ENCODE results near the gene LARGE1. TPM values are rescaled to one million over a fixed set of nuclear protein-coding genes. Genes with fewer than 3 reads are reported as not detected.

The LARGE1 gene
- total RNA-seq, 1 donor from 2014 or later: 35.7 TPM

DNA sequence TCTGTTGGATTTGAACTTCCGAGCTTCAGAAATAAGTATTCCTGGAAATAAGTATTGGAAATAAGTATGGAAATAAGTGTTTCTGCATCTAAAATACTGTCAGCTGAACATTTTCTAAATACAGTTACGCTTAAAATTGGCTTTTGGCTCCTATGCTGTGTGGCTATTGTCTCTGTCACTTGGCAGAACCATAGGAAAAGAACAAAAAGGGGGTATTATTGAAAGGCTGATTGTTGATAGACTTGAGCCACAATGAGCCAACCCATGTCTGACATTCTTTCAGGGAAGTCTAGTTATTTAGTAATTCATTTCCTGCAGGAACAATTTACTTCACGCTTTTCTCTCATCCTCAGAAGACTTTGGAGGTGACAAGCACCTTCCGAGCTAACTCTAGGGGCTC is 32.5 kb upstream of the LARGE1 start:
- Mint-ChIP-seq H3K27me3 (ENCODE audit: low read depth) (peaks cover 36% of the 10 kb centered on the region), H3K27ac (no peak overlapping the region), H3K4me1 (no peaks in the 10 kb centered on the region), H3K36me3 (no peaks in the 10 kb centered on the region), H3K4me3 (no peak overlapping the region), H3K9me3 (no peaks in the 10 kb centered on the region)
- TF ChIP-seq, protein P1, sequence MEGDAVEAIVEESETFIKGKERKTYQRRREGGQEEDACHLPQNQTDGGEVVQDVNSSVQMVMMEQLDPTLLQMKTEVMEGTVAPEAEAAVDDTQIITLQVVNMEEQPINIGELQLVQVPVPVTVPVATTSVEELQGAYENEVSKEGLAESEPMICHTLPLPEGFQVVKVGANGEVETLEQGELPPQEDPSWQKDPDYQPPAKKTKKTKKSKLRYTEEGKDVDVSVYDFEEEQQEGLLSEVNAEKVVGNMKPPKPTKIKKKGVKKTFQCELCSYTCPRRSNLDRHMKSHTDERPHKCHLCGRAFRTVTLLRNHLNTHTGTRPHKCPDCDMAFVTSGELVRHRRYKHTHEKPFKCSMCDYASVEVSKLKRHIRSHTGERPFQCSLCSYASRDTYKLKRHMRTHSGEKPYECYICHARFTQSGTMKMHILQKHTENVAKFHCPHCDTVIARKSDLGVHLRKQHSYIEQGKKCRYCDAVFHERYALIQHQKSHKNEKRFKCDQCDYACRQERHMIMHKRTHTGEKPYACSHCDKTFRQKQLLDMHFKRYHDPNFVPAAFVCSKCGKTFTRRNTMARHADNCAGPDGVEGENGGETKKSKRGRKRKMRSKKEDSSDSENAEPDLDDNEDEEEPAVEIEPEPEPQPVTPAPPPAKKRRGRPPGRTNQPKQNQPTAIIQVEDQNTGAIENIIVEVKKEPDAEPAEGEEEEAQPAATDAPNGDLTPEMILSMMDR (IDR thresholded peaks at IDR 0.05; ENCODE audit: unreplicated experiment): no peak
- no peak for DNase-seq (ENCODE audit: low spot score in 2 of 2, unreplicated experiment in 2 of 2)

DNA sequence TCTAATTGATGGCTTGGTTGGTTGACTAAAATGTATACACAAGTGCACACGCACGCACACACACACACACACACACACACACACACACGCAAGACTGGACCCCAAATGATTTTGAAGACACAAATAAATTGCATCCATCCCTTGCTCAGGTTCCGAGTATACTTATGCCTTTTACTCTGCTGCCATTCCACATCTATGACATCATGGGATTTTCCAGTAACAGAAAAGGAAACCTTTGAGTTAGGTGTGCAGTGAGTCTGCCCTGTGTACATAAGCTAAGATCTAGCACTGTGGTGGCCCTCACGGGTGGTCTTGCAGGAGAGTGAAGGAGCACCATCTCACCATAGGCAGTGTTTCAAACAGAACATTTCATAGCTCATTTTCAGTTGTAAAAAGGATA is 20.5 kb upstream of the LARGE1 start:
- H3K9me3 Mint-ChIP-seq: peaks cover 18% of the 10 kb centered on the region
- no peak overlapping the region for H3K4me3 Mint-ChIP-seq
- TF ChIP-seq, protein P1 (IDR thresholded peaks at IDR 0.05; ENCODE audit: unreplicated experiment): no peak
- no peaks in the 10 kb centered on the region for H3K4me1 Mint-ChIP-seq
- no peak overlapping the region for H3K27ac Mint-ChIP-seq
- no peak for DNase-seq (ENCODE audit: low spot score in 2 of 2, unreplicated experiment in 2 of 2)
- no peaks in the 10 kb centered on the region for H3K36me3 Mint-ChIP-seq
- H3K27me3 Mint-ChIP-seq (ENCODE audit: low read depth): peaks cover 10% of the 10 kb centered on the region

- H3K27ac Mint-ChIP-seq: no peak overlapping the region
- TF ChIP-seq, protein P1 (IDR thresholded peaks at IDR 0.05; ENCODE audit: unreplicated experiment): no peak
- no peaks in the 10 kb centered on the region for H3K36me3 Mint-ChIP-seq
- DNase-seq (ENCODE audit: low spot score in 2 of 2, unreplicated experiment in 2 of 2): no peak
- peaks cover 41% of the 10 kb centered on the region for H3K27me3 Mint-ChIP-seq (ENCODE audit: low read depth)
- H3K4me3 Mint-ChIP-seq: no peak overlapping the region
- H3K9me3 Mint-ChIP-seq: no peaks in the 10 kb centered on the region
- no peaks in the 10 kb centered on the region for H3K4me1 Mint-ChIP-seq
Observed at GRCh38 chr22:33932997-33933396, 12.7 kb upstream of the LARGE1 start.

DNA sequence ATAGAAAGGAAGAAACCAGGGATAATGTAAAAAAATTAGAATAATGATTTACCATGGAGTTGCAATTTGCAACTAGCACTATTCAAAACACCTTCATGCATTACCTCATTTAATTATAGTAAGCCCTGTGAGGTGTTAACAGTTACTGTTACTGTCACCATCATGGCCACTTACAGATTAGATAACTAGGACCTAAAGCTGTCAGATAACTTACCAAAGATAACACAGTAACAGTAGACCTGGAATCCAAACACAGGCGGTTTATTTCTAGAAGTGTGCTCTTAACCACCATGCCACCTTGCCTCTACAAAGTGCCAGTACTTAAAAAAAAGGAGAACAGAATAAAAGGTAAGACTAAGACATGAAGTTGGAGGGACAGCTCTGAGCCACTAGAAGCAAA is 11.1 kb upstream of the LARGE1 start:
- Mint-ChIP-seq H3K36me3 (no peaks in the 10 kb centered on the region), H3K9me3 (no peaks in the 10 kb centered on the region), H3K27me3 (ENCODE audit: low read depth) (peaks cover 45% of the 10 kb centered on the region), H3K4me1 (no peaks in the 10 kb centered on the region), H3K27ac (no peak overlapping the region), H3K4me3 (no peak overlapping the region)
- TF ChIP-seq, protein P1 (IDR thresholded peaks at IDR 0.05; ENCODE audit: unreplicated experiment): no peak
- DNase-seq (ENCODE audit: low spot score in 2 of 2, unreplicated experiment in 2 of 2): no peak

DNA sequence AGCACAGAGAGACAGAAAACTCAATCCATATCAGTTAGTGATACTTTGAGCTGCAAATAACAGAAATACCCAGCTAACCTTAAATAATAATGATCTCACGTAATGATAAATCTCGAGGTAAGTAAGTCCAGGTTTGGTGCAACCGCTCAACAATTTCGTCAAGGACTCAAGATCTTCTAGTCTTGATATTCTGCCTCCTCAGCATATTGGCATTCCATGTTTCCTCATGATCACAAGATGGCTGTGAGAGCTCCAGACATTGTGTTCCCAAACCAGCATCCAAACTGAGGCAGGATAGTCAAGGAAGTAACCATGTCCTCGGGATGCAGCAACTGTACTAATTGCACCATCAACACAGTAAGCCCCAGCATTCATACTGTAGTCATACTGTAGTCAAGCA is 7.5 kb upstream of the LARGE1 start:
- H3K9me3 Mint-ChIP-seq: no peaks in the 10 kb centered on the region
- no peaks in the 10 kb centered on the region for H3K36me3 Mint-ChIP-seq
- peaks cover 52% of the 10 kb centered on the region for H3K27me3 Mint-ChIP-seq (ENCODE audit: low read depth)
- DNase-seq (ENCODE audit: low spot score in 2 of 2, unreplicated experiment in 2 of 2): no peak
- H3K4me3 Mint-ChIP-seq: no peak overlapping the region
- peaks cover 11% of the 10 kb centered on the region for H3K4me1 Mint-ChIP-seq
- TF ChIP-seq, protein P1 (IDR thresholded peaks at IDR 0.05; ENCODE audit: unreplicated experiment): no peak
- H3K27ac Mint-ChIP-seq: no peak overlapping the region

- Mint-ChIP-seq H3K27me3 (ENCODE audit: low read depth) (peaks cover 40% of the 10 kb centered on the region), H3K4me3 (no peak overlapping the region), H3K9me3 (no peaks in the 10 kb centered on the region), H3K27ac (no peak overlapping the region), H3K4me1 (peaks cover 18% of the 10 kb centered on the region), H3K36me3 (no peaks in the 10 kb centered on the region)
- DNase-seq (ENCODE audit: low spot score in 2 of 2, unreplicated experiment in 2 of 2): no peak
- TF ChIP-seq, protein P1 (IDR thresholded peaks at IDR 0.05; ENCODE audit: unreplicated experiment): no peak
Observed at GRCh38 chr22:33925194-33925593, 4.9 kb upstream of the LARGE1 start.

All from mesothelial cell of epicardium (in vitro differentiated cells).